NB4 (cell line): Measurements from ENCODE around the gene KRTAP5-4.

Experiments used
- POLR2A ChIP-seq: IDR thresholded peaks from 2 replicates; pipeline ENCODE4 v1.6.1; 2011; ENCODE audit warnings: mild to moderate bottlenecking; ENCODE audit not compliant: insufficient read length; ENCODE audit errors: extremely low read depth
- TF ChIP-seq, protein P1 (sequence below): IDR thresholded peaks from one replicate; pipeline ENCODE4 v1.5.1; 2012; ENCODE audit warnings: low read depth, low read length
- TF ChIP-seq, protein P2 (sequence below): IDR thresholded peaks from 2 replicates; pipeline ENCODE4 v1.6.1; 2011; ENCODE audit warnings: low read depth, low read length

DNA sequence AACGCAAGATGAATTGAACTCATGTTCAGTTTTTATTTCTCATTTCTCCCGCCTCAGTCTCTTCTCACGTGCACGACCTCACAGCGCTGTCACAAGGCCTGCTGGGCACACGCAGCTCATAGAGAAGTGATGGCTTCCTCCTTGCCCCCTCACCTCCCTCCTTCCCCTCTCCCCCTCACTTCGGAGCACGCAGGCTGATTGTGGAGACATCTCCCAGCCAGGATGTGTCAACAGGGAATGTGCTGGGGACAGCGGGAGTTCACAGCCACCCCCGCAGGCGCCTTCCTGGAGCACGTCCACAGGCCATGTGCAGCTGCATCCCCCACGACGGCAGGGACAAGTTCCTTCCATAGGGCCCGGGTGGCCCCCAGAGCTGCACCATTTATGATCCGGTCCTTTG, 46.0 kb upstream of the KRTAP5-4 start:
- TF ChIP-seq POLR2A, result no peak
- TF ChIP-seq, protein P1, sequence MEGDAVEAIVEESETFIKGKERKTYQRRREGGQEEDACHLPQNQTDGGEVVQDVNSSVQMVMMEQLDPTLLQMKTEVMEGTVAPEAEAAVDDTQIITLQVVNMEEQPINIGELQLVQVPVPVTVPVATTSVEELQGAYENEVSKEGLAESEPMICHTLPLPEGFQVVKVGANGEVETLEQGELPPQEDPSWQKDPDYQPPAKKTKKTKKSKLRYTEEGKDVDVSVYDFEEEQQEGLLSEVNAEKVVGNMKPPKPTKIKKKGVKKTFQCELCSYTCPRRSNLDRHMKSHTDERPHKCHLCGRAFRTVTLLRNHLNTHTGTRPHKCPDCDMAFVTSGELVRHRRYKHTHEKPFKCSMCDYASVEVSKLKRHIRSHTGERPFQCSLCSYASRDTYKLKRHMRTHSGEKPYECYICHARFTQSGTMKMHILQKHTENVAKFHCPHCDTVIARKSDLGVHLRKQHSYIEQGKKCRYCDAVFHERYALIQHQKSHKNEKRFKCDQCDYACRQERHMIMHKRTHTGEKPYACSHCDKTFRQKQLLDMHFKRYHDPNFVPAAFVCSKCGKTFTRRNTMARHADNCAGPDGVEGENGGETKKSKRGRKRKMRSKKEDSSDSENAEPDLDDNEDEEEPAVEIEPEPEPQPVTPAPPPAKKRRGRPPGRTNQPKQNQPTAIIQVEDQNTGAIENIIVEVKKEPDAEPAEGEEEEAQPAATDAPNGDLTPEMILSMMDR, result no peak
- TF ChIP-seq, protein P2, sequence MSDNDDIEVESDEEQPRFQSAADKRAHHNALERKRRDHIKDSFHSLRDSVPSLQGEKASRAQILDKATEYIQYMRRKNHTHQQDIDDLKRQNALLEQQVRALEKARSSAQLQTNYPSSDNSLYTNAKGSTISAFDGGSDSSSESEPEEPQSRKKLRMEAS, result no peak
